Epithelial cell of proximal tubule (primary cell): ENCODE data around the gene AQP5. TPM values are rescaled to one million over a fixed set of nuclear protein-coding genes. Genes with fewer than 3 reads are reported as not detected.

Source experiments
- DNase-seq: peaks from one replicate; pipeline ENCODE4 v3.0.0-alpha.2; 2011; ENCODE audit warnings: low read depth
- H3K4me3 ChIP-seq: 2 replicates; pipeline ENCODE4 v1.5.1; 2011; ENCODE audit warnings: low read depth, mild to moderate bottlenecking, low read length
- total RNA-seq: library from RNA; depleted of rRNA; stranded (reverse); fragments of >200 nt; gene quantifications from 2 replicates; pipeline ENCODE4 v1.2.3, GENCODE V29; 2015
- TF ChIP-seq, protein P1 (sequence below): conservative IDR thresholded peaks from 2 replicates; pipeline ENCODE4 v1.5.1; 2012; ENCODE audit warnings: low read depth, mild to moderate bottlenecking, low read length

The AQP5 gene
- total RNA-seq, 1 donor from 2014 or later, result not detected

DNA sequence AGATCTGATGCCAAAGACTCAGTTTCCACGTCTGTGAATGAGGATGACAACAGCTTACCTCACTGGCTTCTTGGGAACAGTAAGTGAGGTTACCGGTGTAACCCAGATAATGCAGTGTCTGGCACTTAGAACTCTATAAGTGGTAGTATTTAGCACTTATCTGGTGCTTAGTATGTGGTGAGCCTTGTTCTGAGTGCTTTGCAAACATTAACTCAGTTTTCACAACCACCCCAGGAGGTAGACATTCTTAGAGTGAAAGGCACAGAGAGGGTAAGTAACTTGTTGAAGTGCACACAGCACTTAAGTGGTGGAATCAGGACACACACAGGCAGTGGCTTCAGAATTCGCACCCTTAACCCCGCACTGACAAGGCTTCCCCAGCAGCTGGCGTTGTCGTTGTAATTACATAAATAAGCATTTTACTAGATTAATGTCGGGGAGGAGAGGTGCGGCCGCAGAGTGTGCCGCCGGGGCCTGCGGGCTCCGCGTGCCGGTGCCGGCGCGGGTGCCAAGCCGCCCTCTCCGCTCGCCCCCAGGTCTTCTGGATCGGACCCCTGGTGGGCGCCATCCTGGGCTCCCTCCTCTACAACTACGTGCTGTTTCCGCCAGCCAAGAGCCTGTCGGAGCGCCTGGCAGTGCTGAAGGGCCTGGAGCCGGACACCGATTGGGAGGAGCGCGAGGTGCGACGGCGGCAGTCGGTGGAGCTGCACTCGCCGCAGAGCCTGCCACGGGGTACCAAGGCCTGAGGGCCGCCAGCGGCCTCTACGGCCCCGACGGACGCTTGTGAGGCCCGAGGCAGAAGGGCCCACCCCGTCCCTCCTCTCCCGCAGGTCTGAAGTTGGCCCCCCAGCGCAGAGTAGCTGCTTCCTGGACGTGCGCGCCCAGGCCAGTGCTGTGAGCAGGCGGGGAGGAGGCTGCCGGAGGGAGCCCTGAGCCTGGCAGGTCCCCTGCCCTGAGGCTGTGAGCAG, 6.5 kb upstream of the AQP5 start:
- TF ChIP-seq, protein P1, sequence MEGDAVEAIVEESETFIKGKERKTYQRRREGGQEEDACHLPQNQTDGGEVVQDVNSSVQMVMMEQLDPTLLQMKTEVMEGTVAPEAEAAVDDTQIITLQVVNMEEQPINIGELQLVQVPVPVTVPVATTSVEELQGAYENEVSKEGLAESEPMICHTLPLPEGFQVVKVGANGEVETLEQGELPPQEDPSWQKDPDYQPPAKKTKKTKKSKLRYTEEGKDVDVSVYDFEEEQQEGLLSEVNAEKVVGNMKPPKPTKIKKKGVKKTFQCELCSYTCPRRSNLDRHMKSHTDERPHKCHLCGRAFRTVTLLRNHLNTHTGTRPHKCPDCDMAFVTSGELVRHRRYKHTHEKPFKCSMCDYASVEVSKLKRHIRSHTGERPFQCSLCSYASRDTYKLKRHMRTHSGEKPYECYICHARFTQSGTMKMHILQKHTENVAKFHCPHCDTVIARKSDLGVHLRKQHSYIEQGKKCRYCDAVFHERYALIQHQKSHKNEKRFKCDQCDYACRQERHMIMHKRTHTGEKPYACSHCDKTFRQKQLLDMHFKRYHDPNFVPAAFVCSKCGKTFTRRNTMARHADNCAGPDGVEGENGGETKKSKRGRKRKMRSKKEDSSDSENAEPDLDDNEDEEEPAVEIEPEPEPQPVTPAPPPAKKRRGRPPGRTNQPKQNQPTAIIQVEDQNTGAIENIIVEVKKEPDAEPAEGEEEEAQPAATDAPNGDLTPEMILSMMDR, result no peak
- no peak overlapping the region for H3K4me3 ChIP-seq
- DNase-seq, result no peak

DNA sequence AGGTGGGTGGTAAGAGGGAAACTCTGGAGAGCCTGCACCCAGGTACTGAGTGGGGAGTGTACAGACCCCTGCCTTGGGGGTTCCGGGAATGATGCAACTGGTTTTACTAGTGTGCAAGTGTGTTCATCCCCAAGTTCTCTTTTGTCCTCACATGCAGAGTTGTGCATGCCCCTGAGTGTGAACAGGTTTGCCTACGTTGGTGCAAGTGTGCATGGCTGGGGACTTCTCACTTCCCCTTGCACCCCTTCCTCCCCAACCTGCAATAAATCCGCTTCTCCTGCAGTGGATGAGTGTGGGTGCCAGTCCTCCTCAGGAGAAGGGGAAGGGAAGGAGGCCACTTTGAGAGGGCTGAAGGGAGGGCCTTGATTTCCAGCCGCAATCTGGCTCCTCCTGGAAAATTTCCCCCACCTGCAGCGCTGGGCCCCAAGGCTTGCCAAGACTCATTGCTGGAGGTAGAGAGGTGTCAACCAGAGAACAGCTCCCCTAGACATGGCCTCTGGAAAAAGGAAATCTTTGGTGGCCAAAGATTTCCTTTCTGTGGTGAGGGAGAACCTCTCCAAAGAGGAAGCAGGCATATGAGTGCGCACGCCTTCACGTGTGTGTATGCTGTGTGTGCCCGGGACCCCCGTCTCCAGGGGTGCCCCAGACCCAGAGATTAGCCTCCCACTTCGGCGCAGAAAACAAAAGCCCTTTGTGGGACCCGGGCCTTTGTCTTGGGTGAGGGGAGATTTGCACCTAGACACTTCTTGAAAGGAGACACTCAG, 5.6 kb upstream of the AQP5 start:
- no peak overlapping the region for H3K4me3 ChIP-seq
- no peak for DNase-seq
- TF ChIP-seq, protein P1, result no peak

DNA sequence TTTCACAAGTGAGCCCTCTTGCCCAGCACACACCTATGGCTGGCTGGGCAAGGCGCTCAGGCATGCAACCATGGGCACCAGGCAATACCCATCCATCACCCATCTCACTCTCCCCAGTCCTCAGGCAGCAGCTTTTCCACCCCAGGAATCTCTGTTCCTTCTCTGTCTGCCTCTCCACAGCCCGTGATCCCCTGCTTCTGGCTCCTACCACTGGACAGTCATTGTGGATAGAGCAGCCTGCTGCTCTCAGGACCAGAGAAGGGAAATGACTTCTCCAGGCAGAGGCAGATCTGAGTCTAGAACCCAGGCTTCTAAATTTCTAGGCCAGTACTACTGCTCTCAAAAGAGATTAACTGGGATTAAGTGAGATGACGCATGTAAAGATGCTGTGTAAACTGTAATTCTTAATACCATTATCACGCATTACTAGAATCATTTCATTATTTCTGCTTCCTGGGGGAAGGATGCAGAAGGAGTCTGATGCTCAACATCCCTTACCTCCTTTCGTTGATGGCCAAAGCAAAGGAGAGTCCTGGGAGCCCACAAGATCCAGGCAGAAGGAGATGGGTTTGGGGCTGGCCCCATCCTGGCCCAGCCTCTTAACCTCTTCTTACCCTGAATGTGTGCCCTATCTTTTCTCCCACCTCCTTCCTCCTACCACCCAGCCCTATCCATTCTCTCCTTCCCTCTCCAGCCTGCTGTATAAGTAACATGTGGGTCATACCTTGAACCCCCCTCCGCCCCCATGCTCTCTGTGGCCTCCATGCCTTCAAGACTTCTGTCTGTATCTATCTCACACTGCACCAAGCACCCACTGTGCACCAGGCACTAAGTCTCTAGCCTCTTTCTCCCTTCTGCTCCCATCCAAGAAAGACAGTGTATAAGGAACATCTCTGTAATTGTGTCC, 4.8 kb upstream of the AQP5 start:
- no peak for DNase-seq
- H3K4me3 ChIP-seq, result no peak overlapping the region
- TF ChIP-seq, protein P1, result no peak

DNA sequence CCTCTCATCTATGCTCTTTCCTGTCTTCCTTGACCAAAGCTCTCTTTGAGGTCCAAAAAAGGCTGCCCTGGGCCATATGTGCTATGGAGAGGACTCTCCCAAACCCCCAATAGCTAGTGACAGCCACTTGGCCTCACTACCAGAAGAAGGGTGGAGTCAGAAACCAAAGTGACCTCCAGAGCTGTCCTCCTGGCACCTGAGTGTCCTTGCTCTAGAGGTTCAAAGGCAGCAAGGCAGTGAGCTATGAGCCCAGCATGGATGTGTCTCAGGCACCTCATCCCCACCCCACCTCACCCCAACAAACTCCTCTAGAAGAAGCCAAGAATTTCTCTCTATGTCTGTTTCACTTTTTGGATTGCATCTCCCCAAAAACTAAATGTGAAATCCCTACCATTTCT, 4.1 kb upstream of the AQP5 start:
- H3K4me3 ChIP-seq, result no peak overlapping the region
- no peak for DNase-seq
- TF ChIP-seq, protein P1, result no peak

DNA sequence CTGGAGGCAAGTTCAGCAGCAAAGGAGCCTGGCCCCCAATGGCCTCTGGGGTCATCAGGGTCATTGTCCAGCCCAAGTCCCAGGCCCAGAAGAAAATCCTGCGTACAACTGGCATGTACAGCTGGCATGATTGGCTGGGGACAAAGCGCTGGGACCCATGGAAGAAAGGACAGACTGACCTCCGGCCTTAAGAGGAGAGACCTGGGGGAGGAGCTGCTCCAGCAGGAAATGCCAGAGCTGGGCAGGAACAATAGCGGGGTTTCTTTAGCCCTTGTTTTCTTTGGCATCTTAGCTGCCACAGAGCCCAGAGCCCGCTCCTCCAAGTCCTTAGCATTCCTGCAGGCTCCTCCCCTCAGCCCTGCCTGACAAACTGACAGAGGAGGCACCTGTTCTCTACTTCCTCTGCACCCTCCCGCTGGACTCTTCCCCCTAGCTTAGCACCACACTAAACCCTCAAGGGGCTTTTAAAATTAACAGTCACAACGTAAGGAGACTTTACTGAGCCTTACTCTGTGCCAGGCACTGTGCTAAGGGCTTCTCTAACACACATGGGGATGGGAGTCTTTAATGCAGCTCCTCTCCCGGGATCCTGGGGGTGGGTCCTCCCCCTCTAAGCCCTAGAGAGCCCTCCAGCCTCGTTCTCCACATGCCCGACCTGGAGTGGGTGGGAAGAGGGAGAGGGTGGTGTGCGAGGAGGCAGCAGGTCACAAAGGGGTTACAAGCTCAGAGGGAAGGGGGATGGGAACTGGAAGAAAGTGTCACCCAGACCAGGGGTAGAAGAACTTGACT, 1.8 kb upstream of the AQP5 start:
- TF ChIP-seq, protein P1, result no peak
- no peak overlapping the region for H3K4me3 ChIP-seq
- no peak for DNase-seq
